Retina (tissue), 1 donor: ENCODE measurements around the gene CHRNB2.
A peak's percentile ranks its signal among the peaks of the same experiment; 100 is the strongest.

Experiments
- DNase-seq: peaks from one replicate; pipeline ENCODE4 v3.0.0-alpha.2; 2016

CHRNB2 gene

DNA sequence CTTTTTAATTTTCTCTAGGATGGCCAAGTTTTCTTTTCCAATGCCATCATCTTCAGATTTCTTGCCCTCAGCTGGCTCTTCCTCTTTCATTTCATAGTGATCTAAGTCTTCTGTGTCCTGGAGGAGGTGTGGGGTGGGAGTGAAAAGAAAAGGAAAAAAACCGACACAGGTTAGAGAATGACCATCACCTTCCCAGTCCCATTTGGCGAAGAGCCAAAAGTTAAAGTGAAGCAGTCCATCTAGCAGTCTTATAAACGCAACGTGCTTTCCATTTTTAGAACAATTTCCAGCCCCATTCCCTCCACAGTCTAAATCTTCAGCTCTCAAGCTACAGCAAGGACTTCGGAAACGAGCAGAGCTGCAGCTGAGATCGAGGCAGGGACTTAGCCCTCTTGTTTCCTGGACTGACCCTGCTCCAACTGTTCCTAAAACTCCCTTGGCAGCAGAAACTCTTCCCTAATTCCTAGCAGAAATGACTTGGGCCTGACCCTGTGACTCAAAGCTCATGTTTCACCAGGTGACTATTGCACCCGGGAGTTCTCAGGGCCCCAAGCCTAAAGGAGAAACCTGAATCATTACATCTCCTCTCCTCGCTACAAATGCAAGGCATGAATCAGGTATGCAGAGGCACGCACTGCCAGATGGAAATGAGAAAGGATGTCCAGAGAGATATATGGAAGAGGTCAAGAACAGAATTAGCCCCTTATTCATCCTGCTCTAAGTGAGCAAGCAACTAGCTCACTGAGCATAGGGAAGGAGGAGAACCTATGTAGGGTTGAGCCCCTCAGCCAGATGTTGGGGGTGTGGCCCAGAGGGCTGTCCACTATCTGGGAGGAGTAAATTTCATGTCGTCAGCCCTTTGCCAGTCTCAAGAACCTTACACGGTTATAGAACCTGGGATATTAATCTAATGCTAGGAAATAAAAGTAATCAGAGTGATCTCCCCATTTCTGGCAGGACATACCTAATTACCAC, 14.2 kb upstream of the CHRNB2 start:
- no peak for DNase-seq

DNA sequence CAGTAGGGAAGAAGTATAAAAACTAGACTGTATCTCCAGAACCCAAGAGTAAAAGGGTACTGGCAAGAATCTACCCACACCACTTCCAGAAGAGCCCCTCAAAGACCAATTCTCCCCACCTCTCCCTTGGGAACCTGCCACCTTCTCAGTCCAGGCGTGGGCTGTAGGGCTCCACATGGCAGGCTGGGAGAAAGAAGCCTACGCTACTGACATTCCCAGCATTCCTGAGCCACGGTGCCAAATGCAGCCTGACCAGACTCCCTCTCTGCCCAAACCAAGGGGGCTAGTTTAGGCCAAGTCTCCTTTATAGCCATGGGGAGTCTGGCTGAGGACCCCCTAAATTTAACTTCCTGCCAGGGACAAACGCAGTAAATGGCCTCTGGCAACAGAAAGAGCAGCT, 11.2 kb upstream of the CHRNB2 start:
- DNase-seq, result no peak

GRCh38 chr1:154557248-154557938, 10.2 kb upstream of the CHRNB2 start:
- DNase-seq, result no peak

GRCh38 chr1:154557939-154558719, 9.4 kb upstream of the CHRNB2 start, which contains the start of gene UBE2Q1:
Gene UBE2Q1 (minus strand): TSS chr1:154558662. CDS start chr1:154558553, 109 bp downstream.
- DNase-seq, result no peak

DNA sequence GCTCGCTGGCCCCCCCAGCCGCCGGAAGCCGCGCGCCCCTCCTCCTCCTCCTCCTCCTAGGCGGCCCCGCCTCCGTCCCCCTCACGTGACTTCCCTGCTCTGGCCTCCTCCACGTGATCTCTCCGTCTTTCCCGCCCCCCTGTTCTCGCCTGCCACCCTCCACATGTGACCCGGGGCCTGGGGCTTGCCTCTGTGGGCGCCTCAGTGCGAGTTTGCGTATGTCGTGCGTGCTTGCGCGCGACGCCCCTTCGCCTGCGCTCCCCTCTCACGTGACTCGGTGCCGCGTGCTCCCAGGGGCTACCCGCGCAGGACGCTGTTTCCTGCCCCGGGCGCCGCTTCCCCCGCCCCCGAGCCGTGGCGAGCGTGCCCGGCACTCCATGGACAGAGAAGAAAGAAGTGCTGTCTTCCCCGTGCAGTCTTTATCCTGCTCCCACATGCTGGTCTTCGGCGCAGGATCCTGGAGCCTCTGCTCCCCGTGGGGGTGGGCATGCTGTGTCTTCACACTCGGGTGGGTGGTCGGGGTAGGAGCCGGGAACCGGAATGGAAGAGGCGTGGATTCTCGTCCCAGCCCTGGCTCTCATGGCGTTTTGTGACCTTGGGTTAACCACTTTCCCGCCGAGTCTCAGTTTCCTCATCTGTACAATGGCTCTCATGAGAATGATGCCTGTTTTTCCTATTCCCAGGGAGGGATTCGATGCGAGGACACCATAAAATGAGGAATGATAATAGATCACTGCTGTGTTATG, 8.7 kb upstream of the CHRNB2 start:
- peak; percentile 98 for DNase-seq

DNA sequence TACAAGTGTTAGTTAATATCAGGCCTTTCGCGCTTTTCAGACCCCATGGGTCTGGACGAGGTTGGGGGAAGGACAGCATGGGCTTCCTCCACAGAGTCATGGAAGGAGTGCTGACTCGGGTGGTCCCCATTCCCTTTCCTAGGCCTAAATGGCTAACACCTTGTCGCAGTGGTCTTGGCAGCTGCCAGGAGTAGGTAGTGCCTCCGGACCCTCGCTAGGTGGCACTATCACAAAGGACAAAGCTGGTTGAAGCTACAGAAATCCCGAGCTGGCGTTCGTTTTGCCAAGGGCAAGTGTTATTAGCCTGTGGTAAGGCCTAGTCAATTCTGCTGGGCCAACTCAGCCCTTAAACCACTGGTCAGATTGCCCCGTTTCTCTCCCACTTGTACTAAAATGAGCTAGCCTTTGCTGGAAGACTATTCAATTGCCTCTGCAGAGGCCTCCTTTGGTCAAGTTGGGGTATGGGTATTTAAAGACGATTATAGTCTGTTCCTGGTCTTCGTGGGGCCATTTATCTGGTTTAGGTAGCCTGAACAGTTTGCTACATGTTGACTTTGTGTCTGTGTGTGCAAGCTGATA, 8.0 kb upstream of the CHRNB2 start:
- DNase-seq, result peak; percentile 92

GRCh38 chr1:154565876-154566275, 1.7 kb upstream of the CHRNB2 start:
- no peak for DNase-seq

GRCh38 chr1:154568157-154568815, 708 bp downstream of the CHRNB2 start:
- no peak for DNase-seq

- DNase-seq, result no peak
Observed at GRCh38 chr1:154571244-154571963, 3.8 kb downstream of the CHRNB2 start.

DNA sequence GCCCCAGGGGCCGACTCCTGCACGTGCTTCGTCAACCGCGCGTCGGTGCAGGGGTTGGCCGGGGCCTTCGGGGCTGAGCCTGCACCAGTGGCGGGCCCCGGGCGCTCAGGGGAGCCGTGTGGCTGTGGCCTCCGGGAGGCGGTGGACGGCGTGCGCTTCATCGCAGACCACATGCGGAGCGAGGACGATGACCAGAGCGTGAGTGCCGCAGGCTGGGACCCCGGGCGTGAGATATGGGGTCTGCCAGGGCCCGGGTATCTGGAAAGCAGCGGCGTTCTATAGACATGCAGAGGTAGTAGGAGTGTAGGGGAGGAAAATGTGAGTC, 4.3 kb downstream of the CHRNB2 start:
- no peak for DNase-seq

DNA sequence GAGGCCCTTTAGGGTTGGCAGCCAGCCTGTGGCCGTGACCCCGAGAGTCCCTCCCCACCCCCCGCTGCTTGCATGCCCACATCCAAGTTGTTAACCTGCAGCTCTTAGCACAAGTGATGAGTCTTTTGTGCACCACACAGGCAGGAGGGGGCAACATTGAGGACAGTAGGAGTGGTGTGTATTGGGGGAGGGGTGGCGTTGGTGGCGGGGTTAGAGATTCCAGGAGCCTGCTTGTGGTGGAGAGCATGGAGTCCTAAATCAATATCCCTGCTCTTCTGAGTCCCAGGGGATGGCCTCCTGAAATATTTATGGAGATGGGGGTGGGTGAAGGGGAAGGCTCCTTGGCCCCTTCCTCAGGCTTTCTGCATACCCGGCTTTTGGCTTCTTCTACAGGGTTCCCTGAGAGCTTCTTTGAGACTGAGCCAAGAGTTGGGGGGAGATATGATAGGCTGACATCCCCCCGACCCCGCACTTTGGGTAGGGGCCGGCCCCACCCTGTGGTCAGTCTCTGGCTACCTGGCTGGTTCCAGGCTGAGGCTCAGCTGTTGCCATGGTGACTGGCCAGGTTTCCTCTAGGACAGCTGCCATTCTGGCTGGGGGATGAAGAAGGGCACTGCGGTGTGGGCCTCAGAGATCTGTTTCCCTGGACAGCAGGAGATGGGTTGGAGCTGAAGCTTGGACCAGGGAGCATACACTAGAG, 5.0 kb downstream of the CHRNB2 start:
- DNase-seq, result peak; percentile 42

DNA sequence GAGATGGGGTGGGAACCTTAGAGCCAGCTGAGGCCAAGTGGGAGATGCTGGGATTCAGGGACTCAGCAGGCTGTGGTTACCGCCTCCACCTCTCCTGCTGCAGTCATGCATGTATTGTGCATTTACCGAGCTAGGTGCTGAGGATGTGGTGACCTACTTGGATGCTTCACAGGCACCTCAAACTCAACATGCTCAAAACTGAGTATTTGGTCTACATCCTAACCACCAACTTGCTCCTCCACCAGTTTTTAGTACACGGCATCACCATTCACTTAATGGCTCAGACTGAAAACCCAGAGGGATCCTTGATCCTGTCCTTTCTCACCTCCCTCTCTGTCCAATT, 5.6 kb downstream of the CHRNB2 start:
- DNase-seq, result peak; percentile 26

DNA sequence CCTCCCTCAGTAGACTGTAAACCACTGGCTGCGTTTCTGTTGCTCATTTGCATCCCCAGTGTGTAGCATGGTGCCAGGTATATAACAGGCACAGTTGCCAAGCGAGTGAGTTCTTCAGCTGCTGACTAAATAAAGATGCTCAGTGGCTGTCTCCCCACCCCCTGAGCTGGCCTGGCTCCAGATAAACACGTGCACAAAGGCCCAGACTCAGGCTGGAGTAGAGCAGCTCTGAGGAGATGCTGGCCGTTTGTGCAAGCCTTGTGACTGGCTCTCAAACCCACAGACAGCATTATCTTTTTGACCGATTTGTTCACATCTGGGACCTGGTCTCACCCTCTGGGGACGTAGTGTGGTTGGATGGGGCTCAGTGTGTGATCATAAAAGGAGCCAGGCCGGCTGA, 7.1 kb downstream of the CHRNB2 start:
- no peak for DNase-seq

GRCh38 chr1:154575147-154575927, 7.8 kb downstream of the CHRNB2 start:
- DNase-seq, result no peak

- no peak for DNase-seq
Observed at GRCh38 chr1:154575951-154576566, 8.5 kb downstream of the CHRNB2 start.

- no peak for DNase-seq
Observed at GRCh38 chr1:154577346-154578057, 9.9 kb downstream of the CHRNB2 start.

DNA sequence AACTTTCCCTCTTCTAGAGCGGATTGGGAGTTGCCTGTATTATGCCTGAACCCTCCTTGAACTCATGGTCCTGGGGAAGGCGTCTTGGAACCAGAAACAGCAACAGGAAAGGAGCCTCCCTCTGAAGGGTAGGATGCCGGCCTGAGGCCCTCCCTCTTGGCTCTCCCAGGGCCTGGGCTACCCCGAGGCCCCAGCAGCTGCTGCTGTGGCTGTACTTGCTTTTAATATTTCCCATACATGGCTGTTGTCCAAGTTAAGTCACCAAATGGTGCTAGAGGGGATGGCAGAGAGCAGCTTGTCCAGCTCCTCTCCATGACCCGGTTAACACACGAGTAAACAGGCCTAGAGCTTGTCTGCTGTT, 10.5 kb downstream of the CHRNB2 start:
- no peak for DNase-seq

GRCh38 chr1:154579374-154579773, 11.8 kb downstream of the CHRNB2 start:
- DNase-seq, result no peak
